ENCODE data around the gene ARHGEF11. TPM values are rescaled to one million over a fixed set of nuclear protein-coding genes. Genes with fewer than 3 reads are reported as not detected.

Gene ARHGEF11
- total and polyA plus RNA-seq, 2 donors (not counting 1 experiment from before 2014, with no cell fraction given) = 1.0 to 4.6 TPM

GRCh38 chr1:157011845-157012244, 33.7 kb downstream of the ARHGEF11 start:
- Histone ChIP-seq H3K4me1 (ENCODE audit: control insufficient read depth in 2 of 2, insufficient read depth in 2 of 2, low read length in 2 of 2) (no peaks in the 10 kb centered on the region), H2AFZ (ENCODE audit: insufficient read depth, low read depth, low read length, poor library complexity, severe bottlenecking) (no peak overlapping the region), H4K20me1 (ENCODE audit: control insufficient read depth, insufficient read depth, low read length, poor library complexity, severe bottlenecking) (no peaks in the 10 kb centered on the region), H3K27me3 (replicated peaks in 1 of 4; ENCODE audit: control extremely low read depth in 1 of 4, control insufficient read depth in 3 of 4, insufficient read depth in 4 of 4, low read length in 3 of 4) (peaks cover 0 to 28% (median 16%) of the 10 kb centered on the region in 4 experiments), H3K4me2 (replicated peaks; ENCODE audit: low read depth, low read length, poor library complexity, severe bottlenecking) (no peak overlapping the region), H3K9me3 (ENCODE audit: control extremely low read depth in 1 of 3, control insufficient read depth in 2 of 3, insufficient read depth in 1 of 3, low read length in 2 of 3) (no peaks in the 10 kb centered on the region), H3K27ac (ENCODE audit: low read length in 2 of 2) (no peak overlapping the region), H3K9ac (ENCODE audit: low read length) (no peak overlapping the region), H3K4me3 (ENCODE audit: control extremely low read depth in 1 of 5, extremely low read depth in 1 of 5, insufficient read depth in 1 of 5, low read depth in 2 of 5, low read length in 4 of 5) (no peak overlapping the region), H3K79me2 (ENCODE audit: control insufficient read depth, insufficient read depth, low read length) (no peaks in the 10 kb centered on the region), H3K36me3 (replicated peaks in 1 of 2; ENCODE audit: control extremely low read depth in 1 of 2, control insufficient read depth in 1 of 2, extremely low read depth in 1 of 2, insufficient read depth in 2 of 2, low read length in 1 of 2) (no peaks in the 10 kb centered on the region)
- no peak for TF ChIP-seq CTCF (IDR thresholded peaks at IDR 0.05)
- no peak for TF ChIP-seq EZH2 (IDR thresholded peaks at IDR 0.05; ENCODE audit: borderline replicate concordance, insufficient read depth, low read depth, low read length, poor library complexity, severe bottlenecking)
- no peak for ATAC-seq (ENCODE audit: low read depth)
- no peak for DNase-seq
- no CpG with 5 or more reads among the region's 3 CpGs for WGBS (ENCODE audit: insufficient coverage)
- intact Hi-C loops (cut with micrococcal nuclease) = no loop called here
- CTCF ChIA-PET = no interaction called here
- POLR2A ChIA-PET = no interaction called here
- H3K27me3 Mint-ChIP-seq = peaks cover 22% of the 10 kb centered on the region
- H3K27ac Mint-ChIP-seq = no peak overlapping the region
- no peak overlapping the region for H3K4me3 Mint-ChIP-seq
- no peaks in the 10 kb centered on the region for H3K4me1 Mint-ChIP-seq
- H3K9me3 Mint-ChIP-seq (ENCODE audit: insufficient read depth) = no peaks in the 10 kb centered on the region

GRCh38 chr1:157008502-157008901, 37.0 kb downstream of the ARHGEF11 start:
- H3K4me3 Mint-ChIP-seq = no peak overlapping the region
- Histone ChIP-seq H3K4me1 (ENCODE audit: control insufficient read depth in 2 of 2, insufficient read depth in 2 of 2, low read length in 2 of 2) (no peaks in the 10 kb centered on the region), H3K36me3 (replicated peaks in 1 of 2; ENCODE audit: control extremely low read depth in 1 of 2, control insufficient read depth in 1 of 2, extremely low read depth in 1 of 2, insufficient read depth in 2 of 2, low read length in 1 of 2) (no peaks in the 10 kb centered on the region), H3K27me3 (replicated peaks in 1 of 4; ENCODE audit: control extremely low read depth in 1 of 4, control insufficient read depth in 3 of 4, insufficient read depth in 4 of 4, low read length in 3 of 4) (peaks cover 0 to 23% (median 10%) of the 10 kb centered on the region in 4 experiments), H3K4me3 (ENCODE audit: control extremely low read depth in 1 of 5, extremely low read depth in 1 of 5, insufficient read depth in 1 of 5, low read depth in 2 of 5, low read length in 4 of 5) (no peak overlapping the region), H3K27ac (ENCODE audit: low read length in 2 of 2) (no peak overlapping the region), H3K79me2 (ENCODE audit: control insufficient read depth, insufficient read depth, low read length) (no peaks in the 10 kb centered on the region), H2AFZ (ENCODE audit: insufficient read depth, low read depth, low read length, poor library complexity, severe bottlenecking) (no peak overlapping the region), H3K9ac (ENCODE audit: low read length) (no peak overlapping the region), H3K4me2 (replicated peaks; ENCODE audit: low read depth, low read length, poor library complexity, severe bottlenecking) (no peak overlapping the region), H3K9me3 (ENCODE audit: control extremely low read depth in 1 of 3, control insufficient read depth in 2 of 3, insufficient read depth in 1 of 3, low read length in 2 of 3) (no peaks in the 10 kb centered on the region), H4K20me1 (ENCODE audit: control insufficient read depth, insufficient read depth, low read length, poor library complexity, severe bottlenecking) (no peaks in the 10 kb centered on the region)
- ChIA-PET CTCF (no interaction called here), POLR2A (no interaction called here)
- no CpG with 5 or more reads among the region's 1 CpG for WGBS (ENCODE audit: insufficient coverage)
- intact Hi-C loops (cut with micrococcal nuclease) = no loop called here
- no peaks in the 10 kb centered on the region for H3K4me1 Mint-ChIP-seq
- H3K27ac Mint-ChIP-seq = no peak overlapping the region
- TF ChIP-seq CTCF (IDR thresholded peaks at IDR 0.05) = no peak
- H3K9me3 Mint-ChIP-seq (ENCODE audit: insufficient read depth) = no peaks in the 10 kb centered on the region
- H3K27me3 Mint-ChIP-seq = peaks cover 38% of the 10 kb centered on the region
- no peak for DNase-seq
- ATAC-seq (ENCODE audit: low read depth) = no peak

All from B cell (primary cell).